ENCODE results near the gene RAD51B.

DNA sequence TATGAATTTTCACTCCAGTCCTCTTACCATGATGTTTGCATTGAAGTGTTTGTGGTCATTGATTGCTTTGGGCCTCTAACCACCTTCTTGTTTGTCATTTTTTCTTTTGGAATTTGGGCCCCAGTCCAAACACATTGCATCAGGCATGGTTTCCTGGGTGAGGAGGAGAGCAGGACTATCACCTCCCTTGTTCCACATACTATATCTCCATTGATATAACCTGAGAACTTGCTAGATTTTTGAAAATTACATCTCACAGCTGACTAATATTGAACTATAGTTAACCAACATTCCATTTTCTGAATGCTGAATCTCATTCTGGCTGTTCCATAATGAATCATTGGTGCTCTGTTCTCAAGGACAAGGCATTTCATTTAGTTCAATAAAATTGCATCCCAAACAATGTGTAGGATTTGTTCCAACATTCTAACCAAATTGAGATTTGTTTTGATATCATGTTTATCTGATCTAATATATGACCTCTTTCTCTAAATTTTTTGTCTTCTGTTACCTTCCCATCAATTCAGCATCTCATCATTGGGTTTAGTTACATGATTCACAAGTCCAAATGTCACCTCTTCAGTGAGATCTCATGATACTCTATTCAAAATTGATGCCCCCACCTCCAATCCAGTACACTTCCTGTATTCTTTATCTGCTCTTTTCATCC is 644.3 kb downstream of the RAD51B start:
- no peak for TF ChIP-seq POLR2AphosphoS5 (IDR thresholded peaks at IDR 0.05; ENCODE audit: low read depth, low read length)
- no peak for TF ChIP-seq TAF1 (IDR thresholded peaks at IDR 0.05; ENCODE audit: low read depth, low read length)

Data from GM12891 (cell line).